ENCODE data around the gene PDSS2.
"Not testable (repeated sequence)": the region's sequence is repeated elsewhere in the genome, so short reads cannot be mapped to it uniquely, and the experiment has no call there.

PDSS2 gene

DNA sequence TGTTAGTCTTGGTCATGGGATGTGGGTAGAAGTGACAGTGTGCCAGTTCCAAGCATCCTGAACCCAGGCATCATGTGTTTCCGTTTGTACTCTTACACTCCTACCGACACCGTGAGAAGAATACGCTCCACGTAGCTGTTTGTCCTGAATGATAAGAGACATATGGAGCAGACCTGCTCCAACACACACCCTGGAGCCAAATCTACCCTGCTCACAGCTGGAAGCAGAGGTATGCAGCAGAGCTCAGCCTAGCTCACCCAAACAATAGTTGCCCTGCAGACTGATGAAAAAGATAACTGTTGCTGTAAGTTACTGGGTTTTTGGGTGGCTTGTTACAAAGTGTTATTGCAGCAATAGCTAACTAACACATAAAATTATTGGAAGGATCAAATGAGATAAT, 14.3 kb upstream of the PDSS2 start:
- DNase-seq: no peak

DNA sequence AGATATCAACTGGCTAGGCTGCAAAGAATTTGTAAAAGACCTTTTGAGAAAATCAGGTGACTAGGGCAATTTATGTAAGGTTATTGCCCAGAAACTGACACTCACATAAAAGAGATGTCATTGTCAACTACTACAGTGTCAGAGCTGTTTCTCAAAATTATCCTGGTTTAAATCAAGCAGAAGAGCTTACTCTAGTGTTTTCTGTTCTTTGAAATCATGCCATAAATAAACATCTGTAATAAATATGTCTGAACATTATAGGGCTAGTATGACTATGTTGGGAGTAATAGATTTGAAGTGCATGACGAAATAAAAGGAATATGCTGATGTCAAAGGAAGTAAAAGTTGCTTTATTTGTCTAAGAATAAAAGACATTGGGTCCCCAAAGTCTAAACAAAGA, 11.0 kb upstream of the PDSS2 start:
- no peak for DNase-seq

DNA sequence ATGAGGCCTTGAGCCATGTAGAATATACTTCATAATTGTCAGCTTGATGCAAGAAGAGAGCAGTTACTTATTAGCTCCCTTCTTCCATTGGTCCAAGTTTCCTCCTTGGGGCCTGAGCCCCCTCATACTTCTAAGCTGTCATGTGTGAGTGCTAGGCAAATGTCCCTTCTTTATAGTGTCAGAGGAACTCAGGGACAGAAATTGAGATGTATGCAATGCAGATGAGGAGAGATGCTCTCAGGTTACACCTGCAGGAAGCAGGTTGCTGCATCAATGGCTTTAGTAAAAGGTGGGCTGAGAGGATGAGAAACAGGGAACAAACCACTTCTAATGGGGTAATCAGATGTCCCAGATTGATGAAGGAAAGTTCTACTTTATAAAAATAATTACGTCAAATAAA, 6.7 kb upstream of the PDSS2 start:
- no peak for DNase-seq

DNA sequence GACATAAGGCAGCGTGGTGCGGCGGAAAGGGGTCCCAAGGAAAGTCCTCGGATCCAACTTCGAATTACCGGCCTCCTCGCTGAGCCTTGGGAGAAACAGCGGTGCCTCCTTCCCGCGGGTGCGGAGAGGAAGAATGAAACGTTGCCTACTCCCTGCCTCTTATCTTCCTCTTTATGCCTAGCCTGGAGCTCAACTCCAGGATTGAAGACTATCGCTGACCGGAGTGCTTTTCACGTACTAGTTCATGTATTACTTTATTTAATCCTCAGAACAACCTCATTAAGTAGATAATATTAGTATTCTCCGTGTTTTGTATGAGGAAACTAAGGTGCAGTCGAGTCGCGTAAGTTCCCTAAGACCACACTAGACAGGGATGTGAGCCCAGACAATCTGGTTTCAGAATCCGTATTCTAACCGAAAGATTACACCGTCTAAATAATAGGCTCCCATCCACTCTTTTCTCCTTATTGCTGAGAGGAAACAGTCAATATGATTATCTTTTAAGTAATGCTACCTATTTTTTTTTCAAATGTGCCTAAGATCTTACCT, 793 bp upstream of the PDSS2 start:
- DNase-seq: no peak

DNA sequence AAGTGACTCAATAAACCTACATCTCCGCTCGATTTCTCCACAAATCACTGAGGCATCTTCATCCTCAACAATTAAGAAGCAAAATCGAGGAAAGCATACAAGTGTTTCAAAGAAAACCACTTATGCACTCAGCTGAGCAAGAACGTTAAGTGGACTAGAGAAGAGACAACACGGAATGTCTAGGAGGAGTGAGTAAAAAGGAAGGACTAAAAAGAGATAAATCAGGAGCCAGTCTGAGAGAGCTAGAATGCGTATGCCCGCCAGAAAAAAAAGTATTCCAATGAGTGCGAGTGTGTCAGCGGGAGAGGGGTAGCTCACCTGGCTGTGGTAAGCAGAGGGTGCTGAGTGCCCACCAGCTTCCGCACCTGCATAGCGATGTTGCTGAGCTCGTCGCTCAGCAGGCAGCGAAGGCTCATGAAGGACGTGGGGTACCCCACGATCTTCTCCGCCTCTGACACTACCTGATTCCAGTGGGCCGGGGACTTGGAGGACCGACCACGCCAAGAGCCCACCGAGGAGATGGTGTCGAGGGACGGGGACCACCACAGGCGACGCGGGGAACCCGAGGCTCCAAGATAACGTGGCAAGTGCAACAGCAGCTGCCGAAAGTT, 587 bp downstream of the PDSS2 start:
- peak; percentile 62 to 79 (median 67) for DNase-seq

DNA sequence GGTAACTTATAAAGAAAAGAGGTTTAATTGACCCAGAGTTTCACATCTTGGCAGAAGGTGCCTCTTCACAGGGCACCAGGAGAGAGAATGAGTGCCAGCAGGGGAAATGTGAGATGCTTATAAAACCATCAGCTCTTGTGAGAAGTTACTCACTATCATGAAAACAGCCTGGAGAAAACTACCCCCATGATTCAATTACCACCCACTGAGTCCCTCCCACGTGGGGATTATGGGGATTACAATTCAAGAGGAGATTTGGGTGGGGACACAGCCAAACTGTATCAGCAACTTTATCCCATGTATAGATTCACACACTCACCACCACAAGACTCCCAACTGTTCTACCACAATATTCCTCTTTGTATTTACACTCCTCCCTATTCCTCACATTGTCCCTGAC, 10.6 kb downstream of the PDSS2 start:
- DNase-seq: no peak

DNA sequence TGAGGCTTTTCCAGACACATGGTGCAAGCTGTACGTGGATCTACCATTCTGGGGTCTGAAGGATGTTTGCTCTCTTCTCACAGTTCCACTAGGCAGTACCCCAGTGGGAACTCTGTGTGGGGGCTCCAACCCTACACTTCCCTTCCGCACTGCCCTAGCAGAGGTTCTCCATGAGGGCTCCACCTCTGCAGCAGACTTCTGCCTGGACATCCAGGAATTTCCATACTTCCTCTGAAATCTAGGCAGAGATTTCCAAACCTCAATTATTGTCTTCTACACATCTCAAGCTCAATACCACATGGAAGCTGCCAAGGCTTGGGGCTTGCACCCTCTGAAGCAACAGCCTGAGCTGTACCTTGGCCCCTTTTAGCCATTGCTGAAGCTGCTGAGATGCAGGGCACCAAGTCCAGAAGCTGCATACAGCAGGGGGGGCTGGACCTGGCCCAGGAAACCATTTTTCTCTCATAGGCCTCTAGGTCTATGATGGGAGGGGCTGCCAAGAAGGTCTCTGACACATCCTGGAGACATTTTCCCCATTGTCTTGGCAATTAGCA, 11.6 kb downstream of the PDSS2 start:
- no peak for DNase-seq

DNA sequence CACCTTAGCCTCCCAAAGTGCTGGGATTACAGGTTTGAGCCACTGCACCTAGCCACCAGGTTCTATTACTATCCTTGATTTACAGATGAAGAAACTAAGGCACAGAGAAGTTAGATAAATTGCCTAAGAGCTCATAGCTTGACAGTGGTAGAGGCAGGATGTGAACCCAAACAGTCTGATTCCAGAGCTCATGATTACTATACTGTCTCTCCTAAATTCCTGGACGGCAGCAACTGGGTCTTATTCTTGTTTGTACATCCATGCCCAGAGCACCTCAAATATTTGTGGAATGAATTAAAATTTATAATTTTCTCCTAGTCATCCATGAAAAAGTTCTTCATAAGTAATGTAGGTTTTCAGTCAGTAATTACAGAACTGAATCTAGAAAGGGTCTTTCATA, 15.1 kb downstream of the PDSS2 start:
- DNase-seq: no peak

DNA sequence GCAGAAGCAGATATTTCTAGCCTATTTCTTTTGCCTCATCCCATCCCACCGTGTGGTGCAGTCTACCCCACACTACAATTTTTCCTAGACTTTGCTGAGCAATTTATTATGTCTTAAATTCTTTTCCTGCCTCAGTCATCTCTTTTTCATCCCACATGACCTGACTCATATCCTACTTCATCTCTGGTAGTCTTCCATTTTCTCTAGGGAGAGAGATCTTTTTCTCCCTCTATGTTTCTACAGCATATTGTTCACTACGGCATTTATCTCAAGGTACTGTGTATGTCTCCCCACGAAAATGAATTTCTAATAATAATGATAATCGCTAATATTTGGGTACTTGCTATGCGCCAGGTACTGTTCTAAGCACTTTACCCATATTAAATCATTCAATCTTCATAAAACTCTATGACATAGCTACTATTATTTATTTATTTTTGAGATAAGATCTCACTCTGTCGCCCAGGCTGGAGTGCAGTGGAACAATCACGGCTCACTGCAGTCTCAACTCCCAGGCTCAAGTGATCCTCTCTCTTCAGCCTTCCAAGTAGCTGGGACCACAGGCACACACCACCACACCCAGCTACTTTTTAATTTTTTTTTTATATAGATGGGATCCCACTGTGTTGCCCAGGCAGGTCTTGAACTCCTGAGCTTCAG, 15.6 kb downstream of the PDSS2 start:
- no peak for DNase-seq

DNA sequence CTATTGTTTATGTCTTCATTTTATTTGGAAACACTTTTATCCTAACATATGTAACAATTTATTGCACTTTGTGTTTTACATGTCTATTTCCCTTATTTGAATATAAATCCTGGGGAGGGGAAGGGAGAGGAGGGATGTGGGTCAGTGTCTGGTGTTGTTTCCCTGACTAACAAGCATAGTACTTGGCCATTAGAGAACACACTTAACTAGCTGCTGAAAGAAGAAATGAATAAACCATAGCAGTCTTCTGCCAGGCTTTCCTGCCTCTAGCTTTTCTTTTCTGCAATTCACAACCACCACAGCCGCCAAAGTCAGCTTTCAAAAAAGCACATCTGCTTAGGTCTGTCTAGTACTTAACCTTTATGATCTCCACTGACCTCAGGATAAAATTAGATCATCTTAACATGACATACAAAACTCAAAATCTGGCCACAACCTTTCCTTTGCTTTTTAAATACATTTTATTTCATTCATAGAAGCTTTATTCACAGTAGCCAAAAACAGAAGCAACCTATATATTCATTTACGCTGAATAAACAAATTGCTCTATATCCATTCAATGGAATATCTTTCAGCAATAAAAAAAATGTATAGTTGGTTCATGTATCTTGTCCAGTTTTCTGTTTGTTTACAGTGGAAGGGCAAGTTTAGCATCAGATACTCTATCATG, 16.3 kb downstream of the PDSS2 start:
- no peak for DNase-seq

DNA sequence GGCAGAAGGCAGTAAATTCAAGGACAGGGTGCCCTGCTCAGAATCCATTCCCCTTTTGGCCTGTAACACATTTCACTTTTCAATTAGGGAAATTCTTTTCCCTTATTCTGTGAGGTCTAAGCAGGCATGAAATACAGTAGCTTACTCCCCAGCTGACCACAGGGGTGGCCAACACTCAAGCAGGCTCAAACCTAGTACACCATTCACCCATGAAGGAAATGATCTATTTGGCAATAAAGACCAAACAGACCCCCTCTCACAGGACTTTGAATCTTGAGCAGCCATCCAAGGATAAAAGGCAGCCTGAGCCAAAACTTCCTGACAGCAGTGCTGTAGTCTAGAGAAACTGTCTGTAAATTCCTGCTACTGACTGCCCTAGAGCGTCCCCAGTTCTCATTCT, 17.7 kb downstream of the PDSS2 start:
- DNase-seq: no peak

DNA sequence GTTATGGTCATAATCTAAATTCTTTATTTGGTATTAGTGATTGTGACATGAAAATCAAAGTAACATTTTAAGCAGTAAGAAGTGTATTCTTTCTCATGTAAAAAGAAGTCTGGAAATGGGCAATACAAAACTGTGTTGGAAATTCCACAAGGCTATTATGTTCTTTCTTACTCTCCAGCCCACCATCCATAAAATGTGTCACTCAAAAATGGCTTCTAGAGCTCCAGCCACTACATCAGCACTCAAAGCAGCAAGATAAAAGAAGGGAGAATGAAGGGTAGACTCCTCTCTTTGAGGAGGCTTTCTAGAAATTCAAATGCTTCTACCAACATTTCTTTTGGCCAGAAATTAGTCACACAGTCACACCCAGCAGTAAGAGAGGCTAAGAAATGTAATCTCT, 18.4 kb downstream of the PDSS2 start:
- DNase-seq: no peak

DNA sequence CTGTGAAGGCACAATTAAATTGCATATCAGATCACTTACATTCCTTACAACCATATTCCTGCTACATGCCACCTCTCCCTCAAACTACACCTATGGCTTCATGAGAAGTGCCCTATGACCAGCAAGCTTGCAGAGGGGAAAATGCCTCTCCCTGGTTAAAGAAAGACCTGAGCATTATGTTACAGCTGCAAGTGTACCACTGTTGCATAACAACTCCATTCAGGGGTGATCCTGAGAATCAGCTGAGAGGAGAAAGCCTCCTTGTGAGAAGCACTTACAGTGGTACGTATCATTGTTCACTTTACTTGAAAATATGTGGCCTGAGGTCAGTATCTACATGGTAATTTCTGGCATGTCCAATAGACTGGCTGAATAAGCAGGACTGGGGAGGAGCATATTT, 20.0 kb downstream of the PDSS2 start:
- no peak for DNase-seq

DNA sequence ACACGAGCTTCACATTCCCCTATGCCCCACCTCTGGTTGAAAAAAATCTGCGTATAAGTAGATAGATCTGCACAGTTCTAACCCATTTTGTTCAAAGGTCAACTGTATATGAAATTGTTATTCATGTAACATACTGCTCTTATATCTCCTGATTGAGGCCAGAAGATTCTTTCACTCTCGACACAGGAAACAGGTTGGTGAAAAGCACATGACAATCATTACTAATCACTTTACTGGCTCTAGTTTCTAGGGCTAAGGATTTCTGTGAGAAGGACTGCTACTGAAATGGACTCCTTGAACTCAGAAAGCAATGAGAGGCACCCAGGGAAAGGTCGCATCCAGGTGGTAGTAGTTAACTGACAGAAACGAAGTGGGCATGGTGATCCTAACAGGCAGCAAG, 21.7 kb downstream of the PDSS2 start:
- no peak for DNase-seq

DNA sequence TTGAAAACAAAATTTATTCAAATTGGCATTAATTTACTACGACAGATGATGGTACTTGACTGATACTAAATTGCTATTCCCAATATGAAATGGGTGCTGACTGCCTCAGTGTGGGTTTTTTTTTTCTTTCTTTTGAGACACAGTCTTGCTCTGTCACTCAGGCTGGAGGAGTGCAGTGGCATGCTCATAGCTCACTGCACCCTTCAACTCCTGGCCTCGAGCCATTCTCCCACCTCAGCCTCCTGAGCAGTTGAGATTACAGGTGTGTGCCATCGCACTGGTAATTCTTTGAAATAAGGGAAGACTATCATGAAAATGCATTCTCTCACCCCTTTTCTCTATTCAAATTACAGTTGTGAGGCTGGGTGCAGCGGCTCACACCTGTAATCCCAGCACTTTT, 22.5 kb downstream of the PDSS2 start:
- no peak for DNase-seq

DNA sequence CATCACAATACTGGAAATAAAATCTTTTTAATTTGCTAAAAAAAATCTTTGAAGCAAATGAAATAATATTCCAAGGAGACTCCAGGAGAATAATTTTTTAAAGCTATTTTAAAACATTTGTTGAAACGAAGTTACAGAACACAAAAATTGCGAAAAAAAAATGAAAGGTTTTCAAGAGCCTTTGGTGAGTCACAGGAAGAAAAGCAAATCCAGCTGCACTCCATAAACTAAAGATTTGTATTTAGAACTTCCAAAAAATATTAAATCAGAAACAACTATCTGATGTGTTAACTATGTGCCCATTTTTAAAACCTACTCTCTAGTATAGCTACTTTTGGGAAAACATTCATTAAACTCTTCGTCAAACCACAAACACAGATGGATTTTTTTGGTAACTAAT, 23.6 kb downstream of the PDSS2 start:
- DNase-seq: no peak

DNA sequence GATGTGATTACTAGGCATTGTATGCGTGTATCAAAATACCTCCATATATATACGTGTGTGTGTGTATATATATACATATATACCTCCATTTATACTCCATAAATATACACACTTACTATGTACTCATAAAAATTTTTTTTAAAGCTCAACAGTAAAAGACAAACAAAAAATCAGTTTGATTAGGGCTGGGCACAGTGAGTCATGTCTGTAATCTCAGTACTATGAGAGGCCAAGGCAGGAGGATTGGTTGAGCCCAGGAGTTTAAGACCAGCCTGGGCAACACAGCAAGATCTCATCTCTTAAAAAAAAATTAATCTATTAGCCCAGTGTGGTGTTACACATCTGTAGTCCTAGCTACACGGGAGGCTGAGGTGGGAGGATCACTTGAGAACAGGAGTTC, 24.6 kb downstream of the PDSS2 start:
- no peak for DNase-seq

DNA sequence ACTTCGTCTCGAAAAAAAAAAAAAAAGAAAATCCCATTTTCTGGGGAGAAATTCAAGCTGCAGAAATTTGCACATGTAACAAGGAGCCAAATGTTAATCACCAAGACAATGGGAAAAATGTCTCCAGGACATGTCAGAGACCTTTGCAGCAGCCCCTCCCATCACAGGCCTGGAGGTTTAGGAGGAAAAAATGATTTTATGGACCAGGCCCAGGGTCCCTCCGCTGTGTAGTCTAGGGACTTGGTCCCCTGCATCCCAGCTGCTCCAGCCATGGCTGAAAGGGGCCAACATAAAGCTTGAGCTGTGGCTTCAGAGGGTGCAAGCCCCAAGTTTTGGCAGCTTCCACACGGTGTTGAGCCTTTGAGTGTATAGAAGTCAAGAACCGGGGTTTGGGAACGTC, 33.4 kb downstream of the PDSS2 start:
- not testable (repeated sequence) for DNase-seq

DNA sequence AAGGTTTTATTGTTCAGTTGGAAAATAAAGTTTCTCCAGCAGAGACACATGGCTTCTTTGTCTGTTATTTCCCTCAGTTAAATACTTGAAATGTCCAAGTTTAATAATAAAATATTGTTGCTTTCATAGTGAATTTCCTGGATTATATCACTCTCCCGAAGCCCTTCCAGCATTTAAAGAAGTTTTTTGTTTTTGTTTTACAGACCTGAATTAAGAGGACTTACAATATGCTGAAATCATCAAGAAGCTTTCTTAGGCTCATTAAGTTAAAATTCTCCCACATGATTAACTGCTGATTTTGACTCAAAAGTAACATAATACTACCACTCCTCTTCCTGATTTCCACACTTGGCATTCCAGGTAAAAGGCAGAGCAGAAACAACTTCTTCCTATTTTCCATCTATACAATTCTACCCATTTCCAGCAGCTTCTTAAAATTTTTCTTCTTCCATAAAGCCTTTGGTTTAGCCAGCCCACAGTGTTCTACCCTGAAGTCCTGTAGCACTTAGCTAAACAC, 35.8 kb downstream of the PDSS2 start:
- DNase-seq: no peak

DNA sequence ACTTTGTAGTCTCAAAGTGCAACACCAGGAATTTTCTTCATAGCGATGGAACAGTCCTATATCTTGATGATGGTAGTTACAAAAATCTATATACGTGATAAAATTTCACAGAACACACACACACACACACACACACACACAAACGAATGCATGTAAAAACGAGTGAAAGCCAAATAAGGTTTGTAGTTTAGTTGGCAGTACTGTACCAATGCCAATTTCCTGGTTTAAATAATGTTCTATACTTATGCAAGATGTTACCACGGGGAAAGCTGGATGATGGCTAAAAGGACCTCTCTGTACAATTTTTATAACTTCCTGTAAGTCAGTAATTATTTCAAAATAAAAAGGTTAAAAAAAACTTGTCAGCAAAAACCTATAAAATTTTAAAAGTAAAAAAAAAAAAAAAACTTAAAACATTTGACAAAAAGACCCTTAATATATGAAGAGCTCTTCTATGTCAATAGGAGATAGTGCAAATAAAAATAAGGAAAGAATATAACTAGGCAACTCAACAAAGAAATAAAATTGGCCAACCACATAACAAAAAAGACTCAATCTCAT, 37.6 kb downstream of the PDSS2 start:
- DNase-seq: no peak

DNA sequence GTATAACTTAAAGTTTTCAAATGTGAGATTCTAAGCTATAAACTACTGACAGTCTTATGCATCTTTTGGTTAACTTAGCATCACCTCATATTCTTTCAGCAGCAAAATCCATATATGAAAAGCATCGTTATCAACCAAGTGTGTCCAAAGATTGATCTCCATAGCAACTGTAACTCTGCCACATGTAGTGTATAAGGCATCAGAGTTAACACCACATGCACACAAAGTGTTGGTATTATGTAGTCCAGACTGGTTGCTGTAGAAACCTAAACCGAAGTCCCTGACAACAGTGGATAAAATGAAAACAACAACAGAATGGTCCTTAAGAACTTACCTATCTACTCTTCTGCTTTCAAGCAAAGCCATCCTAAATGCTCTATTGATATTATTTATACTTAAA, 39.6 kb downstream of the PDSS2 start:
- DNase-seq: peak; percentile 3 to 55 (median 16)

DNA sequence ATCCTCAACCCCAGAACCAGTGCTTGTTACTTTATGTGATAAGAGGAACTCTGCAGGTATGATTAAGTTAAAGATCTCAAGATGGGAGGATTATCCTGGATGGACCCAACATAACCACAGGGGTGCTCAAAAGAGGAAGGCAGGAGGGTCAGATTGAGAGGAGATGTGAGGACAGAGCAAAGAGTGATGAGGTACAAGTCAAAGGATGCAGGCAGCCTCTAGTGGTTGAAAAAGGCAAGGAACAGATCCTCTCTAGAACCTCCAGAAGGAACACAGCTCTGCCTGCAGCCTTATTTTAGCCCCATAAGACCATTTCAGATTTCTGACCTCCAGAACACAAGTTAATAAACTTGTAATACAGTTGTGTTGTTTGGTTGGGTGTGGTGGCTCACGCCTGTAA, 41.2 kb downstream of the PDSS2 start:
- DNase-seq: no peak

DNA sequence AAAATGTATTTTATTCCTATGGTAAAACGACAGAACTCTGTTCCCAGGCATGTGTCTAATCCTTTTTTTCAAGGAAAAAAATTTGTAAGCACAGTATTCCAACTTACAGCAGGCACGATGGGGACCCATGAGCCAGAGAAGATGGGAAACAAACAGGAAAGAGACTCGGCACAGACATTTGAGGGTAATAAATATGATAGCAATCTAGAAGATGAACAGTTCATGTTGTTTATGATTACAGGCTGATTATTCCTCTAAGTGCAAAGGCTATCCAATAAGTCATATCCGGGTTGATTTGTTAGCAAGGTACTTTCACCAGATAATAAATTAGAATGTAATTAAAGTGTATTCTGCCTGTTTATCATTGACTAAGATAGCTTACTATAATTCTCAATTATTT, 43.2 kb downstream of the PDSS2 start:
- DNase-seq: no peak

Measured in NCI-H1417 (cell line).